Measurements from ENCODE around the gene TLCD3A. TPM values are rescaled to one million over a fixed set of nuclear protein-coding genes. Genes with fewer than 3 reads are reported as not detected.
A peak's percentile ranks its signal among the peaks of the same experiment; 100 is the strongest.

The TLCD3A gene
- total RNA-seq, 1 donor from 2014 or later: 10.1 TPM

GRCh38 chr17:704111-704864, 28.1 kb upstream of the TLCD3A start:
- intact Hi-C loops (cut with DNase I): no loop called here
- ATAC-seq (no peak), DNase-seq (ENCODE audit: low spot score) (no peak)

GRCh38 chr17:705011-705410, 27.4 kb upstream of the TLCD3A start:
- intact Hi-C loops (cut with DNase I): no loop called here
- DNase-seq (ENCODE audit: low spot score): no peak
- no peak for ATAC-seq

GRCh38 chr17:705863-706262, 26.5 kb upstream of the TLCD3A start:
- intact Hi-C loops (cut with DNase I): no loop called here
- no peak for ATAC-seq

GRCh38 chr17:708132-708531, 24.3 kb upstream of the TLCD3A start:
- ATAC-seq (no peak), DNase-seq (ENCODE audit: low spot score) (no peak)
- intact Hi-C loops (cut with DNase I): no loop called here

More at GRCh38 chr17:705863-706262, 26.5 kb upstream of the TLCD3A start:
- DNase-seq (ENCODE audit: low spot score): no peak

- ATAC-seq (no peak), DNase-seq (ENCODE audit: low spot score) (no peak)
- intact Hi-C loops (cut with DNase I): no loop called here
Observed at GRCh38 chr17:718075-718474, 14.3 kb upstream of the TLCD3A start.

GRCh38 chr17:720706-721539, 11.5 kb upstream of the TLCD3A start:
- intact Hi-C loops (cut with DNase I): no loop called here
- ATAC-seq: no peak
- DNase-seq (ENCODE audit: low spot score): no peak

GRCh38 chr17:721540-721937, 10.9 kb upstream of the TLCD3A start:
- ATAC-seq (no peak), DNase-seq (ENCODE audit: low spot score) (no peak)
- intact Hi-C loops (cut with DNase I): no loop called here

- intact Hi-C loops (cut with DNase I): no loop called here
- DNase-seq (ENCODE audit: low spot score): no peak
- ATAC-seq: no peak
Observed at GRCh38 chr17:725084-725483, 7.3 kb upstream of the TLCD3A start.

GRCh38 chr17:725746-726145, 6.7 kb upstream of the TLCD3A start:
- DNase-seq (ENCODE audit: low spot score) (no peak), ATAC-seq (no peak)
- intact Hi-C loops (cut with DNase I): no loop called here

GRCh38 chr17:726271-726919, 6.0 kb upstream of the TLCD3A start:
- ATAC-seq: no peak
- intact Hi-C loops (cut with DNase I): no loop called here
- no peak for DNase-seq (ENCODE audit: low spot score)

- no peak for ATAC-seq
- intact Hi-C loops (cut with DNase I): no loop called here
- no peak for DNase-seq (ENCODE audit: low spot score)
Observed at GRCh38 chr17:728911-729310, 3.5 kb upstream of the TLCD3A start.

- DNase-seq (ENCODE audit: low spot score): no peak
Observed at GRCh38 chr17:731644-732066, 741 bp upstream of the TLCD3A start.

GRCh38 chr17:732902-733720, 715 bp downstream of the TLCD3A start:
- ATAC-seq: peak; percentile 59
- intact Hi-C loops (cut with DNase I): no loop called here
- no peak for DNase-seq (ENCODE audit: low spot score)

More at GRCh38 chr17:731644-732066, 741 bp upstream of the TLCD3A start:
- ATAC-seq: peak; percentile 36
- intact Hi-C loops (cut with DNase I): no loop called here

GRCh38 chr17:733743-734142, 1.3 kb downstream of the TLCD3A start:
- no peak for ATAC-seq
- intact Hi-C loops (cut with DNase I): no loop called here
- DNase-seq (ENCODE audit: low spot score): no peak

- intact Hi-C loops (cut with DNase I): no loop called here
- ATAC-seq: no peak
Observed at GRCh38 chr17:737561-738113, 5.2 kb downstream of the TLCD3A start.

GRCh38 chr17:740240-741017, 8.0 kb downstream of the TLCD3A start:
- ATAC-seq (peak; percentile 57), DNase-seq (ENCODE audit: low spot score) (no peak)
- intact Hi-C loops (cut with DNase I): no loop called here

More at GRCh38 chr17:737561-738113, 5.2 kb downstream of the TLCD3A start:
- no peak for DNase-seq (ENCODE audit: low spot score)

- ATAC-seq (no peak), DNase-seq (ENCODE audit: low spot score) (no peak)
- intact Hi-C loops (cut with DNase I): no loop called here
Observed at GRCh38 chr17:742147-742793, 9.9 kb downstream of the TLCD3A start.
